ENCODE data around the gene ZFYVE26.

The ZFYVE26 gene

GRCh38 chr14:67782090-67782489, 34.3 kb downstream of the ZFYVE26 start:
- TF ChIP-seq GATA2 (IDR thresholded peaks at IDR 0.05; ENCODE audit: low read depth, low read length) (no peak), GATA3 (IDR thresholded peaks at IDR 0.05; ENCODE audit: low read depth, low read length) (no peak)

GRCh38 chr14:67778792-67779191, 37.6 kb downstream of the ZFYVE26 start:
- no peak for TF ChIP-seq GATA2 (IDR thresholded peaks at IDR 0.05; ENCODE audit: low read depth, low read length)
- TF ChIP-seq GATA3 (IDR thresholded peaks at IDR 0.05; ENCODE audit: low read depth, low read length) = no peak

GRCh38 chr14:67776653-67777322, 39.6 kb downstream of the ZFYVE26 start:
- no peak for TF ChIP-seq GATA2 (IDR thresholded peaks at IDR 0.05; ENCODE audit: low read depth, low read length)
- no peak for TF ChIP-seq GATA3 (IDR thresholded peaks at IDR 0.05; ENCODE audit: low read depth, low read length)

- no peak for TF ChIP-seq GATA2 (IDR thresholded peaks at IDR 0.05; ENCODE audit: low read depth, low read length)
- no peak for TF ChIP-seq GATA3 (IDR thresholded peaks at IDR 0.05; ENCODE audit: low read depth, low read length)
Observed at GRCh38 chr14:67773844-67774377, 42.5 kb downstream of the ZFYVE26 start.

- TF ChIP-seq GATA2 (IDR thresholded peaks at IDR 0.05; ENCODE audit: low read depth, low read length) (no peak), GATA3 (IDR thresholded peaks at IDR 0.05; ENCODE audit: low read depth, low read length) (no peak)
Observed at GRCh38 chr14:67768219-67768618, 48.2 kb downstream of the ZFYVE26 start.

- no peak for TF ChIP-seq GATA2 (IDR thresholded peaks at IDR 0.05; ENCODE audit: low read depth, low read length)
- no peak for TF ChIP-seq GATA3 (IDR thresholded peaks at IDR 0.05; ENCODE audit: low read depth, low read length)
Observed at GRCh38 chr14:67766035-67766680, 50.2 kb downstream of the ZFYVE26 start.

GRCh38 chr14:67765192-67765834, 51.1 kb downstream of the ZFYVE26 start:
- TF ChIP-seq GATA2 (IDR thresholded peaks at IDR 0.05; ENCODE audit: low read depth, low read length) (no peak), GATA3 (IDR thresholded peaks at IDR 0.05; ENCODE audit: low read depth, low read length) (no peak)

GRCh38 chr14:67764496-67764895, 51.9 kb downstream of the ZFYVE26 start:
- TF ChIP-seq GATA3 (IDR thresholded peaks at IDR 0.05; ENCODE audit: low read depth, low read length) = no peak
- no peak for TF ChIP-seq GATA2 (IDR thresholded peaks at IDR 0.05; ENCODE audit: low read depth, low read length)

- TF ChIP-seq GATA3 (IDR thresholded peaks at IDR 0.05; ENCODE audit: low read depth, low read length) = no peak
- TF ChIP-seq GATA2 (IDR thresholded peaks at IDR 0.05; ENCODE audit: low read depth, low read length) = no peak
Observed at GRCh38 chr14:67763158-67763822, 53.1 kb downstream of the ZFYVE26 start.

- TF ChIP-seq GATA2 (IDR thresholded peaks at IDR 0.05; ENCODE audit: low read depth, low read length) (no peak), GATA3 (IDR thresholded peaks at IDR 0.05; ENCODE audit: low read depth, low read length) (no peak)
Observed at GRCh38 chr14:67762051-67762450, 54.3 kb downstream of the ZFYVE26 start.

GRCh38 chr14:67759916-67760315, 56.5 kb downstream of the ZFYVE26 start:
- TF ChIP-seq GATA2 (IDR thresholded peaks at IDR 0.05; ENCODE audit: low read depth, low read length) (no peak), GATA3 (IDR thresholded peaks at IDR 0.05; ENCODE audit: low read depth, low read length) (no peak)

- TF ChIP-seq GATA2 (IDR thresholded peaks at IDR 0.05; ENCODE audit: low read depth, low read length) (no peak), GATA3 (IDR thresholded peaks at IDR 0.05; ENCODE audit: low read depth, low read length) (no peak)
Observed at GRCh38 chr14:67757175-67757574, 59.2 kb downstream of the ZFYVE26 start.

GRCh38 chr14:67756496-67756895, 59.9 kb downstream of the ZFYVE26 start:
- TF ChIP-seq GATA2 (IDR thresholded peaks at IDR 0.05; ENCODE audit: low read depth, low read length) (no peak), GATA3 (IDR thresholded peaks at IDR 0.05; ENCODE audit: low read depth, low read length) (no peak)

Data from SH-SY5Y (cell line).